Measurements from ENCODE around the gene GPR180. TPM values are rescaled to one million over a fixed set of nuclear protein-coding genes. Genes with fewer than 3 reads are reported as not detected.
A peak's percentile ranks its signal among the peaks of the same experiment; 100 is the strongest.

GPR180 gene
- total RNA-seq, 4 donors from 2014 or later, result 2.6 to 5.3 (median 3.6) TPM

GRCh38 chr13:94585543-94586101 is 16.0 kb upstream of the GPR180 start:
- Histone ChIP-seq H3K4me1 (peaks cover 0 to 5% (median 0%) of the 10 kb centered on the region in 3 donors), H3K36me3 (peaks cover 0 to 91% (median 13%) of the 10 kb centered on the region in 3 donors), H3K27me3 (no peaks in the 10 kb centered on the region), H3K4me3 (no peak overlapping the region), H3K27ac (no peak overlapping the region), H3K9me3 (no peaks in the 10 kb centered on the region)
- DNase-seq, result no peak
- WGBS, 2 donors, result 82 to 90% methylated on average over 6 of the region's 6 CpGs
- intact Hi-C loops (cut with DNase I), result no loop called here
- no peak for TF ChIP-seq POLR2A (IDR thresholded peaks at IDR 0.05)
- TF ChIP-seq CTCF (IDR thresholded peaks at IDR 0.05), result no peak

- 86 to 88% methylated on average over 7 of the region's 7 CpGs for WGBS, 2 donors
- Histone ChIP-seq H3K9me3 (no peaks in the 10 kb centered on the region), H3K27me3 (no peaks in the 10 kb centered on the region), H3K36me3 (peaks cover 0 to 91% (median 7%) of the 10 kb centered on the region in 3 donors), H3K27ac (no peak overlapping the region), H3K4me1 (peaks cover 0 to 6% (median 0%) of the 10 kb centered on the region in 3 donors), H3K4me3 (no peak overlapping the region)
- no peak for DNase-seq
- TF ChIP-seq CTCF (IDR thresholded peaks at IDR 0.05), result no peak
- TF ChIP-seq POLR2A (IDR thresholded peaks at IDR 0.05), result no peak
- intact Hi-C loops (cut with DNase I), result no loop called here
Observed at GRCh38 chr13:94586371-94586770, 15.3 kb upstream of the GPR180 start.

- Histone ChIP-seq H3K4me3 (no peak overlapping the region), H3K27me3 (no peaks in the 10 kb centered on the region), H3K9me3 (no peaks in the 10 kb centered on the region), H3K36me3 (peaks cover 0 to 87% (median 6%) of the 10 kb centered on the region in 3 donors), H3K4me1 (peaks cover 0 to 9% (median 0%) of the 10 kb centered on the region in 3 donors), H3K27ac (no peak overlapping the region)
- no peak for DNase-seq
- intact Hi-C loops (cut with DNase I), result no loop called here
- 85 to 89% methylated on average over 4 of the region's 4 CpGs for WGBS, 2 donors
- TF ChIP-seq POLR2A (IDR thresholded peaks at IDR 0.05) (no peak), CTCF (IDR thresholded peaks at IDR 0.05) (no peak)
Observed at GRCh38 chr13:94588541-94588940, 13.1 kb upstream of the GPR180 start.

GRCh38 chr13:94590744-94591143 is 10.9 kb upstream of the GPR180 start:
- H3K36me3 ChIP-seq, result peaks cover 0 to 65% (median 6%) of the 10 kb centered on the region in 3 donors
- WGBS, 2 donors, result 87 to 94% methylated on average over 3 of the region's 3 CpGs
- no peaks in the 10 kb centered on the region for H3K27me3 ChIP-seq
- DNase-seq, result no peak
- no peak overlapping the region for H3K27ac ChIP-seq
- intact Hi-C loops (cut with DNase I), result no loop called here
- no peak overlapping the region for H3K4me3 ChIP-seq
- TF ChIP-seq CTCF (IDR thresholded peaks at IDR 0.05) (no peak), POLR2A (IDR thresholded peaks at IDR 0.05) (no peak)
- no peaks in the 10 kb centered on the region for H3K9me3 ChIP-seq
- H3K4me1 ChIP-seq, result peaks cover 9 to 29% (median 20%) of the 10 kb centered on the region in 3 donors

- TF ChIP-seq CTCF (IDR thresholded peaks at IDR 0.05) (no peak), POLR2A (IDR thresholded peaks at IDR 0.05) (no peak)
- Histone ChIP-seq H3K27ac (peak overlapping the region; percentile 79 to 90 (median 88)), H3K9me3 (no peaks in the 10 kb centered on the region), H3K4me3 (peak overlapping the region; percentile 74 to 93 (median 88)), H3K4me1 (peaks cover 9 to 34% (median 20%) of the 10 kb centered on the region in 3 donors), H3K36me3 (peaks cover 0 to 29% (median 6%) of the 10 kb centered on the region in 3 donors), H3K27me3 (no peaks in the 10 kb centered on the region)
- 5 to 6% methylated on average over 12 to 16 of the region's 16 CpGs for WGBS, 2 donors
- intact Hi-C loops (cut with DNase I), result no loop called here
- DNase-seq, result no peak
Observed at GRCh38 chr13:94595001-94595949, 6.4 kb upstream of the GPR180 start.
